Natural killer cell (primary cell): ENCODE measurements around the gene GALNS. TPM values are rescaled to one million over a fixed set of nuclear protein-coding genes. Genes with fewer than 3 reads are reported as not detected.
A peak's percentile ranks its signal among the peaks of the same experiment; 100 is the strongest.

Experiments
- ATAC-seq, 3 donors: fragments of 150-1000 bp in 2 of 3; fragments of 200-7000 bp in 1 of 3; cut with Tn5 transposase; 1 replicate in 1 of 3; 2 replicates in 2 of 3; pipeline ENCODE4 v1.10.0; 2021; ENCODE audit warnings: mild to moderate bottlenecking in 2 of 3, moderate library complexity in 2 of 3
- DNase-seq, 2 donors: peaks; one replicate each; pipeline versions ENCODE4 v3.0.0 to v3.0.0-alpha.2; 2013 to 2021; ENCODE audit warnings: mixed read lengths in 1 of 2
- H3K27ac ChIP-seq: one replicate; pipeline ENCODE4 v1.5.1; 2013; ENCODE audit warnings: mild to moderate bottlenecking, low read length
- H3K27me3 ChIP-seq: one replicate; pipeline ENCODE4 v1.6.1; 2013; ENCODE audit warnings: low read length; ENCODE audit not compliant: control insufficient read depth, insufficient read depth
- H3K36me3 ChIP-seq: one replicate; pipeline ENCODE4 v1.6.1; 2013; ENCODE audit warnings: low read length; ENCODE audit not compliant: control insufficient read depth, insufficient read depth
- H3K4me1 ChIP-seq: one replicate; pipeline ENCODE4 v1.6.1; 2013; ENCODE audit warnings: low read length; ENCODE audit not compliant: control insufficient read depth, insufficient read depth
- H3K4me3 ChIP-seq: one replicate; pipeline ENCODE4 v1.5.1; 2013; ENCODE audit warnings: low read length
- H3K9me3 ChIP-seq: one replicate; pipeline ENCODE4 v1.6.1; 2013; ENCODE audit warnings: low read length; ENCODE audit not compliant: control insufficient read depth, insufficient read depth
- H3K27ac Mint-ChIP-seq, 2 donors: one replicate each; pipeline ENCODE4 v1.8.0; 2022; ENCODE audit warnings: mild to moderate bottlenecking in 2 of 2, mixed read lengths in 2 of 2, moderate library complexity in 1 of 2
- H3K27me3 Mint-ChIP-seq, 2 donors: one replicate each; pipeline ENCODE4 v1.8.0; 2022; ENCODE audit warnings: low read depth in 2 of 2, mixed read lengths in 2 of 2
- H3K36me3 Mint-ChIP-seq: one replicate; pipeline ENCODE4 v1.8.0; 2022; ENCODE audit warnings: mixed read lengths
- H3K4me1 Mint-ChIP-seq, 2 donors: one replicate each; pipeline ENCODE4 v1.8.0; 2022; ENCODE audit warnings: mixed read lengths in 2 of 2
- H3K4me3 Mint-ChIP-seq: one replicate; pipeline ENCODE4 v1.8.0; 2022; ENCODE audit warnings: mild to moderate bottlenecking, moderate library complexity, mixed read lengths
- H3K9me3 Mint-ChIP-seq, 2 donors: one replicate each; pipeline ENCODE4 v1.8.0; 2022; ENCODE audit warnings: mixed read lengths in 2 of 2
- CTCF ChIP-seq: fragments of 200-600 bp; IDR thresholded peaks from one replicate; pipeline ENCODE4 v1.8.0; 2022; ENCODE audit warnings: antibody characterized with exemption
- WGBS: methylation state at CpG from one replicate; pipeline ENCODE4 v1.1.7; 2013; ENCODE audit warnings: missing lambda C conversion rate; ENCODE audit not compliant: insufficient coverage; 5-methylcytosine and 5-hydroxymethylcytosine counted together
- intact Hi-C: fragments of 100-400 bp; cut with micrococcal nuclease; formaldehyde crosslinking; loops from one replicate; pipeline ENCODE4 v1.14.2; 2022
- total RNA-seq, 4 donors: library from RNA; stranded (reverse); fragments of 120-200 nt in 1 of 4; gene quantifications; one replicate each; pipeline versions ENCODE4 v1.2.3 to v1.2.4, GENCODE V29; 2013 to 2022

The GALNS gene
- total RNA-seq, 3 donors from 2014 or later (not counting 1 experiment from before 2014, with no cell fraction given), result 58.1 to 75.8 (median 65.7) TPM

- 52% methylated on average over 37 of the region's 37 CpGs for WGBS
- DNase-seq (peak in 1 of 2 donors; percentile 55), ATAC-seq (no peak)
- peak overlapping the region in 1 of 2 donors; percentile 96 for H3K27ac Mint-ChIP-seq
- Histone ChIP-seq H3K9me3 (no peaks in the 10 kb centered on the region), H3K36me3 (peaks cover 10% of the 10 kb centered on the region), H3K4me3 (peak overlapping the region; percentile 81), H3K27me3 (no peaks in the 10 kb centered on the region), H3K27ac (peak overlapping the region; percentile 62), H3K4me1 (peaks cover 24% of the 10 kb centered on the region)
- H3K4me1 Mint-ChIP-seq, result peaks cover 7 to 24% of the 10 kb centered on the region in 2 donors
- no peaks in the 10 kb centered on the region for H3K27me3 Mint-ChIP-seq
- H3K4me3 Mint-ChIP-seq, result peak overlapping the region; percentile 84
- H3K36me3 Mint-ChIP-seq, result no peaks in the 10 kb centered on the region
- no peak for TF ChIP-seq CTCF
- no peaks in the 10 kb centered on the region for H3K9me3 Mint-ChIP-seq
- intact Hi-C loops, result loop anchor here (2.0 kb wide), 1 partner anchor 44 kb away; the partner anchor contains the start of genes GALNS and TRAPPC2L
These were observed 44.1 kb downstream of the GALNS start for GRCh38 chr16:88812513-88813268.

GRCh38 chr16:88811769-88812512 is 44.8 kb downstream of the GALNS start, which contains the start of gene APRT:
TSS of gene APRT (minus strand) at chr16:88811928. CDS start at chr16:88811899, 29 bp downstream.
- no peak for TF ChIP-seq CTCF
- WGBS, result under 1% methylated on average over 84 of the region's 84 CpGs
- H3K9me3 Mint-ChIP-seq, result no peaks in the 10 kb centered on the region
- Histone ChIP-seq H3K9me3 (no peaks in the 10 kb centered on the region), H3K27ac (peak within 1 kb of the TSS; percentile 67), H3K36me3 (peaks cover 10% of the 10 kb centered on the region), H3K27me3 (no peaks in the 10 kb centered on the region), H3K4me3 (peak within 1 kb of the TSS; percentile 81), H3K4me1 (peaks cover 24% of the 10 kb centered on the region)
- peak within 1 kb of the TSS; percentile 94 for H3K4me3 Mint-ChIP-seq
- H3K4me1 Mint-ChIP-seq, result peaks cover 7 to 24% of the 10 kb centered on the region in 2 donors
- peak within 1 kb of the TSS; percentile 82 to 96 for H3K27ac Mint-ChIP-seq
- DNase-seq (peak; percentile 98 to 99), ATAC-seq (peak; percentile 93 to 97 (median 93))
- no peaks in the 10 kb centered on the region for H3K27me3 Mint-ChIP-seq
- no peaks in the 10 kb centered on the region for H3K36me3 Mint-ChIP-seq
- intact Hi-C loops, result loop anchor here (2.0 kb wide), 1 partner anchor 45 kb away; the partner anchor contains the start of genes GALNS and TRAPPC2L

GRCh38 chr16:88810912-88811768 is 45.6 kb downstream of the GALNS start:
- H3K27me3 Mint-ChIP-seq, result no peaks in the 10 kb centered on the region
- no peaks in the 10 kb centered on the region for H3K27me3 ChIP-seq
- TF ChIP-seq CTCF, result no peak
- no peaks in the 10 kb centered on the region for H3K36me3 Mint-ChIP-seq
- peak; percentile 61 to 72 (median 69) for ATAC-seq
- H3K4me1 Mint-ChIP-seq, result peaks cover 7 to 24% of the 10 kb centered on the region in 2 donors
- no peaks in the 10 kb centered on the region for H3K9me3 ChIP-seq
- WGBS, result 2% methylated on average over 65 of the region's 65 CpGs
- DNase-seq, result peak; percentile 67 to 81
- peaks cover 10% of the 10 kb centered on the region for H3K36me3 ChIP-seq
- intact Hi-C loops, result no loop called here
- H3K9me3 Mint-ChIP-seq, result no peaks in the 10 kb centered on the region
- H3K27ac Mint-ChIP-seq, result peak overlapping the region; percentile 82 to 96
- H3K4me1 ChIP-seq, result peaks cover 24% of the 10 kb centered on the region
- H3K4me3 ChIP-seq, result peak overlapping the region; percentile 81
- H3K27ac ChIP-seq, result peak overlapping the region; percentile 66
- peak overlapping the region; percentile 92 for H3K4me3 Mint-ChIP-seq
